Activated CD4-positive, alpha-beta T cell treated with anti-CD3 and anti-CD28 coated beads, Interleukin-10, Interleukin-2, amounts not matched to agents 100 ng/mL and 50 ng/mL, durations not matched to agents 16 hours and 8 hours (primary cell): Measurements from ENCODE around the gene SF3B2.
"Not testable (repeated sequence)": the region's sequence is repeated elsewhere in the genome, so short reads cannot be mapped to it uniquely, and the experiment has no call there.

Experiments used
- DNase-seq: peaks from one replicate; pipeline ENCODE4 v3.0.0-alpha.2; 2020

Gene SF3B2

GRCh38 chr11:66078949-66079348, 26.8 kb downstream of the SF3B2 start:
- not testable (repeated sequence) for DNase-seq

- DNase-seq: peak; percentile 62
These were observed 28.1 kb downstream of the SF3B2 start for GRCh38 chr11:66080055-66080817.

GRCh38 chr11:66081505-66081904, 29.3 kb downstream of the SF3B2 start:
- DNase-seq: peak; percentile 81

- DNase-seq: no peak
These were observed 31.0 kb downstream of the SF3B2 start for GRCh38 chr11:66082946-66083698.

- DNase-seq: no peak
These were observed 31.6 kb downstream of the SF3B2 start for GRCh38 chr11:66083767-66084166.

- no peak for DNase-seq
These were observed 32.8 kb downstream of the SF3B2 start for GRCh38 chr11:66084821-66085475.

- DNase-seq: no peak
These were observed 35.2 kb downstream of the SF3B2 start for GRCh38 chr11:66087148-66087908.

GRCh38 chr11:66089067-66089466, 36.9 kb downstream of the SF3B2 start:
- no peak for DNase-seq

GRCh38 chr11:66090288-66090687, 38.1 kb downstream of the SF3B2 start:
- DNase-seq: no peak

GRCh38 chr11:66092125-66092524, 40.0 kb downstream of the SF3B2 start:
- DNase-seq: not testable (repeated sequence)

- DNase-seq: not testable (repeated sequence)
These were observed 47.6 kb downstream of the SF3B2 start for GRCh38 chr11:66099746-66100145.

- DNase-seq: peak; percentile 75
These were observed 48.3 kb downstream of the SF3B2 start for GRCh38 chr11:66100272-66101065.

- DNase-seq: no peak
These were observed 48.9 kb downstream of the SF3B2 start for GRCh38 chr11:66101066-66101464.

- DNase-seq: no peak
These were observed 52.0 kb downstream of the SF3B2 start for GRCh38 chr11:66104057-66104638.

GRCh38 chr11:66106786-66107599, 54.8 kb downstream of the SF3B2 start:
- peak; percentile 47 for DNase-seq

GRCh38 chr11:66107600-66108510, 55.7 kb downstream of the SF3B2 start:
- DNase-seq: no peak

GRCh38 chr11:66109294-66109693, 57.1 kb downstream of the SF3B2 start:
- DNase-seq: no peak

GRCh38 chr11:66111158-66111557, 59.0 kb downstream of the SF3B2 start:
- DNase-seq: no peak

- DNase-seq: no peak
These were observed 59.9 kb downstream of the SF3B2 start for GRCh38 chr11:66112041-66112491.
